LoVo (cell line): ENCODE measurements around the gene CSTF2.
A peak's percentile ranks its signal among the peaks of the same experiment; 100 is the strongest.

Source experiments
- DNase-seq: peaks from one replicate; pipeline ENCODE4 v3.0.0-alpha.2; 2016; ENCODE audit warnings: low spot score

CSTF2 gene

GRCh38 chrX:100871594-100872560 is 51.7 kb downstream of the CSTF2 start:
- DNase-seq, result no peak

- peak; percentile 0 for DNase-seq
These were observed 54.1 kb downstream of the CSTF2 start, which contains the start of gene NOX1 for GRCh38 chrX:100874325-100874724. TSS of gene NOX1 (minus strand) at chrX:100874359. CDS start at chrX:100874139, 220 bp downstream.

GRCh38 chrX:100880368-100880767 is 60.2 kb downstream of the CSTF2 start:
- DNase-seq, result no peak

GRCh38 chrX:100883654-100884053 is 63.5 kb downstream of the CSTF2 start:
- DNase-seq, result no peak
